ENCODE measurements around the gene NOL4L. TPM values are rescaled to one million over a fixed set of nuclear protein-coding genes. Genes with fewer than 3 reads are reported as not detected.
A peak's percentile ranks its signal among the peaks of the same experiment; 100 is the strongest.

The NOL4L gene
- total and polyA plus RNA-seq, 2 donors (not counting 3 experiments of a cell fraction or from before 2014, with no cell fraction given): 55.2 to 79.6 TPM

DNA sequence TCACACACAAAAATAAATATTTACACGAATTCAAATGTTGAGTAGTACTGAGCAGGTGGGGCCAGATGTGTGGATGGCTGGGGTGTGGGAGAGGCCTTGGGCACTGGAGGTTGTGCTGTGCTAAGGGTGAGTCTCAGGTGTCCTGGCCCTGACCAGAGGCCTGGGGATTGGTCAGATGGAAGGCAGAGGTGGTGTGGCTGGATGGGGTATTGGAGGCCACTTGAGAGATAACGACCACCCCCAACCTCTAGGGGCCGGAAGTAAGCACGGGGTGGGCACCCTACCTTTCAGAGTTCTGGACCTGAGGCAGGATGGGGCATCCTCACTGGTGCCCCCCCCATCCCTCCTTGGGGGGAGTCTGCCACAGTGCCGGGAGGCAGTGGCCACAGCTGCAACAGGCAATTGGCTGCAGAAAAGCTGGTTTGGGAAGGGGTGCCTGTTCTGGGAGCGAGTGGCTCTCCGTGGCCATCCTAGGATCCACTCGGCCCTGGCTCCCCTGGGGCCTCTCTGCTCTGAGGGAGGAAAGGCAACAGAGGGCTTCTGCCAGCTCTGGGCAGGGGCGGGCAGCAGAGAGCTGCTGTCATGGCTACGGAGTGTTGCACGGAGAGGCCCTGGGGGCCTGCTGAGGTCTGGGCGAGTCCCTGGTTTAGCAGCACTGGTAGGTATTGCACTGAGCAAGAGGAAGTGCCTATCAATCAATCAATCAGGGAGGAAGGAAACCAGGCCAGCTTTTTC lies 139.4 kb downstream of the NOL4L start:
- CTCF ChIA-PET: interaction anchor here (0.8 to 1.3 kb wide), 6 partner anchors 10 to 52 kb away, joined by 3 to 5 read pairs (median 4); no protein-coding TSS in a partner anchor
- H3K9ac ChIP-seq (replicated peaks; ENCODE audit: extremely low read depth, insufficient read depth, low read length): no peak overlapping the region
- TF ChIP-seq MYC (IDR thresholded peaks at IDR 0.05; ENCODE audit: low read depth, low read length) (no peak), POLR2AphosphoS5 (IDR thresholded peaks at IDR 0.05; ENCODE audit: insufficient read depth, low read depth, low read length) (peak; percentile 50), EZH2 (IDR thresholded peaks at IDR 0.05; ENCODE audit: borderline replicate concordance, low read depth, low read length, severe bottlenecking) (no peak)
- TF ChIP-seq, protein P1, sequence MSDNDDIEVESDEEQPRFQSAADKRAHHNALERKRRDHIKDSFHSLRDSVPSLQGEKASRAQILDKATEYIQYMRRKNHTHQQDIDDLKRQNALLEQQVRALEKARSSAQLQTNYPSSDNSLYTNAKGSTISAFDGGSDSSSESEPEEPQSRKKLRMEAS (IDR thresholded peaks at IDR 0.05; ENCODE audit: insufficient read depth, insufficient read length): no peak

DNA sequence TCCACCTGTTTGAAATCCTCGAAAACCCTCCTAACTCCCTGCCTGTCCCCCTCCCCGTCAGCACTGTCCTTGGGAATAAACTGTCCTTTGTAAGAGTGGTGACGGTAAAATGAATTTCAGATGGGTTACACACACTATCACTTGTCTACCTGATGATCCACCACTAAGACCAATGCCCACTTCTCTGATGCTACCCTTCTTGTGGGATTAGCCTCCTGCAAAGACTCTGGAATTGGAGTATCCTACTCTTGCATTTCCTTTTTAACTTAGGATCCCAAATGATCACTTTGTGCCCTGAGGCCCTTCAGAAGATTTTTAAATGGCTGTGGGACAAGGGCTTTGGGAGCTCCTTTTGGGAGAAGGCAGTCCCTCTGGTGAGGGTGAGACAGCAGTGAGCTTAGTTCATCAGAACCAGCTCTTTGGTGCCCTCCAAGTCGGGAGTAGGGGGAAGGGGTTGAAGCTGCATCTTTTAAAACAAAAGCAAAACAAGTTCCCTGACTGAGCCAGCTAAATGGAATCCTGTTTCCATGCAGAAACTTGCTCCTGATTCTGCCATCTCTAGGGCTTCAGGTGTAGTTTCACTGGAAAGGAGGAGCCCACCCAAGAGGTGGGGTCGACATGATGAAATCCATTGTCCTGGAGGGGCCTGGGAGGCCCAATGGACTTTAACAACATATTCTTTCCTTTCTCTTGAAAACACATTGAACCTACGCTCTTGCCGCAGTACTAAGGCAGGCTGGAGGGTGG lies 140.5 kb downstream of the NOL4L start:
- no TSS peak for BruUV-seq (replicated peaks)
- Histone ChIP-seq H3K9me3 (replicated peaks; ENCODE audit: control insufficient read depth, insufficient read depth, low read length) (no peaks in the 10 kb centered on the region), H3K79me2 (ENCODE audit: control insufficient read depth, insufficient read depth, low read length) (peaks cover 5% of the 10 kb centered on the region), H4K20me1 (replicated peaks; ENCODE audit: control insufficient read depth, extremely low read depth, insufficient read depth, low read length) (no peaks in the 10 kb centered on the region), H3K4me3 (replicated peaks in 1 of 3; ENCODE audit: insufficient read depth in 1 of 3, low read depth in 1 of 3, low read length in 3 of 3) (no peak overlapping the region), H3K4me2 (ENCODE audit: insufficient read depth, low read length) (no peak overlapping the region), H2AFZ (ENCODE audit: low read depth, low read length) (no peak overlapping the region), H3K9ac (replicated peaks; ENCODE audit: extremely low read depth, insufficient read depth, low read length) (no peak overlapping the region), H3K4me1 (ENCODE audit: control insufficient read depth, extremely low read depth, insufficient read depth, low read length) (peaks cover 14% of the 10 kb centered on the region), H3K27ac (ENCODE audit: insufficient read depth, low read depth, low read length) (no peak overlapping the region), H3K9me1 (replicated peaks; ENCODE audit: control insufficient read depth, extremely low read depth, insufficient read depth, low read length) (no peaks in the 10 kb centered on the region), H3K36me3 (ENCODE audit: control insufficient read depth in 2 of 2, extremely low read depth in 1 of 2, insufficient read depth in 2 of 2, low read length in 2 of 2) (peaks cover 17 to 50% of the 10 kb centered on the region in 2 experiments), H3K27me3 (ENCODE audit: control insufficient read depth in 2 of 2, insufficient read depth in 2 of 2, low read length in 2 of 2) (no peaks in the 10 kb centered on the region)
- dilution Hi-C loops (cut with MboI; ENCODE audit: extremely low pct_ligation_motif_present, low sequenced_read_pairs): no loop called here
- CTCF ChIA-PET: interaction anchor here (0.9 to 1.3 kb wide), 5 partner anchors 13 to 108 kb away, joined by 3 to 5 read pairs (median 3); no protein-coding TSS in a partner anchor
- TF ChIP-seq GATA2 (IDR thresholded peaks at IDR 0.05; ENCODE audit: insufficient read depth, insufficient read length, low read depth, low read length) (no peak), MYC (IDR thresholded peaks at IDR 0.05; ENCODE audit: low read depth, low read length) (no peak), JUN (IDR thresholded peaks at IDR 0.05; ENCODE audit: borderline replicate concordance, insufficient read depth, insufficient read length, low read depth) (no peak), POLR2AphosphoS5 (IDR thresholded peaks at IDR 0.05; ENCODE audit: insufficient read depth, low read depth, low read length) (no peak), FOS (IDR thresholded peaks at IDR 0.05; ENCODE audit: borderline replicate concordance, insufficient read depth, low read length) (no peak), POLR2A (IDR thresholded peaks at IDR 0.05; ENCODE audit: low read depth, low read length) (no peak), EZH2 (IDR thresholded peaks at IDR 0.05; ENCODE audit: borderline replicate concordance, low read depth, low read length, severe bottlenecking) (no peak)
- TF ChIP-seq, protein P2, sequence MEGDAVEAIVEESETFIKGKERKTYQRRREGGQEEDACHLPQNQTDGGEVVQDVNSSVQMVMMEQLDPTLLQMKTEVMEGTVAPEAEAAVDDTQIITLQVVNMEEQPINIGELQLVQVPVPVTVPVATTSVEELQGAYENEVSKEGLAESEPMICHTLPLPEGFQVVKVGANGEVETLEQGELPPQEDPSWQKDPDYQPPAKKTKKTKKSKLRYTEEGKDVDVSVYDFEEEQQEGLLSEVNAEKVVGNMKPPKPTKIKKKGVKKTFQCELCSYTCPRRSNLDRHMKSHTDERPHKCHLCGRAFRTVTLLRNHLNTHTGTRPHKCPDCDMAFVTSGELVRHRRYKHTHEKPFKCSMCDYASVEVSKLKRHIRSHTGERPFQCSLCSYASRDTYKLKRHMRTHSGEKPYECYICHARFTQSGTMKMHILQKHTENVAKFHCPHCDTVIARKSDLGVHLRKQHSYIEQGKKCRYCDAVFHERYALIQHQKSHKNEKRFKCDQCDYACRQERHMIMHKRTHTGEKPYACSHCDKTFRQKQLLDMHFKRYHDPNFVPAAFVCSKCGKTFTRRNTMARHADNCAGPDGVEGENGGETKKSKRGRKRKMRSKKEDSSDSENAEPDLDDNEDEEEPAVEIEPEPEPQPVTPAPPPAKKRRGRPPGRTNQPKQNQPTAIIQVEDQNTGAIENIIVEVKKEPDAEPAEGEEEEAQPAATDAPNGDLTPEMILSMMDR (IDR thresholded peaks at IDR 0.05; ENCODE audit: extremely low read depth in 1 of 2, insufficient read depth in 1 of 2, low read depth in 1 of 2, low read length in 2 of 2): no peak
- TF ChIP-seq, protein P1 (IDR thresholded peaks at IDR 0.05; ENCODE audit: insufficient read depth, insufficient read length): no peak
- intact Hi-C loops (cut with micrococcal nuclease): loop anchor here (5.0 to 10.0 kb wide), 2 partner anchors 112 to 280 kb away; no protein-coding TSS in a partner anchor
- POLR2A ChIA-PET: no interaction called here
- FAIRE-seq (no peak), DNase-seq (ENCODE audit: low read depth, low spot score) (no peak)

More for the DNA sequence above, 139.4 kb downstream of the NOL4L start:
- Histone ChIP-seq H2AFZ (ENCODE audit: low read depth, low read length) (no peak overlapping the region), H3K4me3 (replicated peaks in 1 of 3; ENCODE audit: insufficient read depth in 1 of 3, low read depth in 1 of 3, low read length in 3 of 3) (no peak overlapping the region), H3K36me3 (ENCODE audit: control insufficient read depth in 2 of 2, extremely low read depth in 1 of 2, insufficient read depth in 2 of 2, low read length in 2 of 2) (peaks cover 23 to 56% of the 10 kb centered on the region in 2 experiments), H4K20me1 (replicated peaks; ENCODE audit: control insufficient read depth, extremely low read depth, insufficient read depth, low read length) (no peaks in the 10 kb centered on the region), H3K9me3 (replicated peaks; ENCODE audit: control insufficient read depth, insufficient read depth, low read length) (no peaks in the 10 kb centered on the region), H3K27ac (ENCODE audit: insufficient read depth, low read depth, low read length) (no peak overlapping the region), H3K27me3 (ENCODE audit: control insufficient read depth in 2 of 2, insufficient read depth in 2 of 2, low read length in 2 of 2) (no peaks in the 10 kb centered on the region), H3K79me2 (ENCODE audit: control insufficient read depth, insufficient read depth, low read length) (peaks cover 7% of the 10 kb centered on the region), H3K9me1 (replicated peaks; ENCODE audit: control insufficient read depth, extremely low read depth, insufficient read depth, low read length) (no peaks in the 10 kb centered on the region), H3K4me2 (ENCODE audit: insufficient read depth, low read length) (no peak overlapping the region), H3K4me1 (ENCODE audit: control insufficient read depth, extremely low read depth, insufficient read depth, low read length) (peaks cover 14% of the 10 kb centered on the region)
- FAIRE-seq (no peak), DNase-seq (ENCODE audit: low read depth, low spot score) (no peak)
- intact Hi-C loops (cut with micrococcal nuclease) (loop anchor here (1.0 to 10.0 kb wide), 2 partner anchors 25 to 281 kb away; no protein-coding TSS in a partner anchor), dilution Hi-C loops (cut with MboI; ENCODE audit: extremely low pct_ligation_motif_present, low sequenced_read_pairs) (no loop called here)
- no TSS peak for BruUV-seq (replicated peaks)
- POLR2A ChIA-PET: no interaction called here

Data from endothelial cell of umbilical vein (primary cell).